Measurements from ENCODE around the gene RHBG.

DNA sequence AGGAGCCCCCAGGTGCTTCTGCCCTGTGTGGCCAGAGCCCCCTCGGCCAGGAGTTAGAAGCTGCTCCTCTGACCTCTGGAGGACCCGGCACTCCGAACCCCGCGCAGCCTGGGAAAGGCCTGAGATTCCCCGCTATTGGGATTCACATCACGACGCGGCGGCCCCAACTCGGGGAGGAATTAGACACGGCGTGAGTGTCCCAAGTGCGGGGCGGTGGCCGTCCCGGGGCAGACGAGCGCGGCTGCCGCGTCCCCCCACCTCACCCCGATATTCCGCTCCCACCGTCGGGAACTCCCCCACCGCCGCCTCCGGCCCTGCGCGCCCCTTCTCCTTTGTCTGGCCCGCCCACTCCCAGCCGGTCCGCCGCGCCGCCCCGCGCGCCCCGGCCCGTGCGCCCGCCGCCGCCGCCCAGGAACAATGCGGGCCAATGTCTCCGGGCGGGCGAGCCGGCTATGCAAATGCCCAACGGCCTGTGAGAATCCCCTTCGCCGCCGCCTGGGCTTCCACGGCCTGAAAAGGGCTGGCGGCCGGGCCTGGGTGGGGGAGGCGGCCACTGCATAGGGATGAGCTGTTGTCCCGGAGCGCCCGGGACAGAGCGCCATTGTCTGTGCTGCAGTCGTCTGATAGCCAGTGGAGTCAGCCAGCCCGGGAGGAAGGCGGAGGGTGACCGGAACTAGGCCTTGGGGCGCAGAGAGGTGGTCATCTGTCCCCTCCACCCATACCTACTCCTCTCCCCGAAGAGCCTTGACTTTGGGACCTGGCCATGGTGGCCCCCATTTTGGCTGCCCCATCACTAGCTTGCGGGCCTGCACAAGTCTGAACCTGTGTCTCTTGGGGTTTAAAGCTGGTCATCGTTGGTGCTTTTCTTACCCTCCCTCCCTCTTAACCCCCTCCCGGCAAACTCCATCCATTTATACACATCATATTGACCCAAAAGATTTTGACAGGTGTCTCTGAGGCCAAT, 19.4 kb downstream of the RHBG start:
- TF ChIP-seq, protein P1, sequence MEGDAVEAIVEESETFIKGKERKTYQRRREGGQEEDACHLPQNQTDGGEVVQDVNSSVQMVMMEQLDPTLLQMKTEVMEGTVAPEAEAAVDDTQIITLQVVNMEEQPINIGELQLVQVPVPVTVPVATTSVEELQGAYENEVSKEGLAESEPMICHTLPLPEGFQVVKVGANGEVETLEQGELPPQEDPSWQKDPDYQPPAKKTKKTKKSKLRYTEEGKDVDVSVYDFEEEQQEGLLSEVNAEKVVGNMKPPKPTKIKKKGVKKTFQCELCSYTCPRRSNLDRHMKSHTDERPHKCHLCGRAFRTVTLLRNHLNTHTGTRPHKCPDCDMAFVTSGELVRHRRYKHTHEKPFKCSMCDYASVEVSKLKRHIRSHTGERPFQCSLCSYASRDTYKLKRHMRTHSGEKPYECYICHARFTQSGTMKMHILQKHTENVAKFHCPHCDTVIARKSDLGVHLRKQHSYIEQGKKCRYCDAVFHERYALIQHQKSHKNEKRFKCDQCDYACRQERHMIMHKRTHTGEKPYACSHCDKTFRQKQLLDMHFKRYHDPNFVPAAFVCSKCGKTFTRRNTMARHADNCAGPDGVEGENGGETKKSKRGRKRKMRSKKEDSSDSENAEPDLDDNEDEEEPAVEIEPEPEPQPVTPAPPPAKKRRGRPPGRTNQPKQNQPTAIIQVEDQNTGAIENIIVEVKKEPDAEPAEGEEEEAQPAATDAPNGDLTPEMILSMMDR (optimal IDR thresholded peaks at IDR 0.05 in 1 of 3, IDR thresholded peaks at IDR 0.05 in 1 of 3, conservative IDR thresholded peaks at IDR 0.05 in 1 of 3; ENCODE audit: extremely low read depth in 1 of 3, insufficient read depth in 2 of 3, low read length in 3 of 3), result no peak
- TF ChIP-seq EZH2 (IDR thresholded peaks at IDR 0.05; ENCODE audit: low read length), result peak; percentile 30

Data from keratinocyte (primary cell).